HG03432 (cell line): ENCODE data around the gene GRAMD1B.
A peak's percentile ranks its signal among the peaks of the same experiment; 100 is the strongest.

ENCODE experiments used
- ATAC-seq: cut with Tn5 transposase; IDR thresholded peaks from one replicate; pipeline ENCODE4 v1.9.1; 2021; ENCODE audit warnings: mild to moderate bottlenecking, moderate library complexity; ENCODE audit not compliant: unreplicated experiment

GRAMD1B gene

DNA sequence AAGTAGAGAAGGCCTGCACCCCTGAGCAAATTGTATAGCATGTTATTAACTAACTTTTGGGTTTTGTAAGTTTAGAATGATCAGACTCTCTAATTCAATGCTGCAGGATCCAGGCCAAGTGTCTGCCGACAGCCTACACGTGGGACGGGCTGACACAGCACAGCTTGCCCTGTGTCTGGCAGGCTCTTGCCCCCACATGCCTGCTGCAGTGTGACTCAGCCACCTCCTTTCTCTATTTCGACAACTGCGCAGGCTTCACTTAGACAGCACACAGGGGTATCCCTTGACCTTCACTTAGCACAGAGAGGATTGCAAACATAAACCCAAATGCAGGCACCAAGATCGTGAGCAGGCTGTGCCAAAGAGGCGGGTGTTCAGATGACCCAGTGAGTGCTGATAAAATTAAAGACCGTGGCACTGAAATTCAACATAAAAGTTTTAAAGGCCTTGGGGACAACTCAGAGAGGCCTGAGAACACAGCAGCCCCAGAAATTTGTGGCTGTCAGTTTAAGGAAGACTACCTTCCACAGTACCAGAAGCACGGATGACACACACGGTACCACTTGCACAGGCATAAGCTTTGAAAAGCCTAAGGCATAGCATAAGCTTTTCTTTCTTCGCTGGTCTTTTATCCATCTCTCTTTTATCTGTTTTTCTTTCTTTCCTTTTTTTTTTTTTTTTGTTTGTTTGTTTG, 186.6 kb downstream of the GRAMD1B start:
- no peak for ATAC-seq

DNA sequence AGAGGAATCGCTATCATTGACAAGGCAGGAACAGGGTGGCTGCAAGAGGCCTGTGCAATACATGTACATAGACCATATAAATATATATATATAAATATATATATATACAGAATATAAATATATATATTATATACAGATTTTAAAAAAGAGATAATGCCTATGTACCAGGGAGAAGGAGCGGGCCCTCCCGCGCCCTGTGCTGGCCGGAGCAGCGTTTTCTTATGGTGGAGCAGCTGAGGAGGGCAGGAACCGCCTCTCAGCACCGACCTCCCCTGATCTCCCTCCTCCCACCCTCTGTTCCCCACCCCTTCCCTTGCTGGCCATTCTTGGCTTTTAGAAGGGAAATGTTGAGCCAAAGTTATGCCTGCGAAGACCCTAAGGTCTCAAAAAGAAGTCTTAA, 192.5 kb downstream of the GRAMD1B start:
- no peak for ATAC-seq

DNA sequence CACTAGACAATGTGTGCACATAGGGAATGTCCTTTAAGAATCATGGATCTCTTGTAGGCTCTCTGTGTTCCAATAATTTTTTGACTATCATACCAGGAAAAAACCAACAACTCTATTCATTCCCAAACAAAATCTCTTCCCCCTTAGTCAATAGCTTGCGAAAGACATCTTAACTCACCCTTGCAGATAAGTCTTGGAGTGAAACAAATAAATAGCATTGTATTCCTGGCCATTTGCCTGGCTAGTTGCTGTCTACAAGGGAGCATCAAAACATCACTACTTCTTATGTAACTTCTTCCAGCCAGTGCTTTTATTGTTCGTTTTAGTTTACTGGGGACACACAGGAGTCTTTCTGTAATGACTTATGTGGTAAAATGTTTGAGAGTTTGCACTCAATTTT, 194.9 kb downstream of the GRAMD1B start:
- ATAC-seq, result no peak

DNA sequence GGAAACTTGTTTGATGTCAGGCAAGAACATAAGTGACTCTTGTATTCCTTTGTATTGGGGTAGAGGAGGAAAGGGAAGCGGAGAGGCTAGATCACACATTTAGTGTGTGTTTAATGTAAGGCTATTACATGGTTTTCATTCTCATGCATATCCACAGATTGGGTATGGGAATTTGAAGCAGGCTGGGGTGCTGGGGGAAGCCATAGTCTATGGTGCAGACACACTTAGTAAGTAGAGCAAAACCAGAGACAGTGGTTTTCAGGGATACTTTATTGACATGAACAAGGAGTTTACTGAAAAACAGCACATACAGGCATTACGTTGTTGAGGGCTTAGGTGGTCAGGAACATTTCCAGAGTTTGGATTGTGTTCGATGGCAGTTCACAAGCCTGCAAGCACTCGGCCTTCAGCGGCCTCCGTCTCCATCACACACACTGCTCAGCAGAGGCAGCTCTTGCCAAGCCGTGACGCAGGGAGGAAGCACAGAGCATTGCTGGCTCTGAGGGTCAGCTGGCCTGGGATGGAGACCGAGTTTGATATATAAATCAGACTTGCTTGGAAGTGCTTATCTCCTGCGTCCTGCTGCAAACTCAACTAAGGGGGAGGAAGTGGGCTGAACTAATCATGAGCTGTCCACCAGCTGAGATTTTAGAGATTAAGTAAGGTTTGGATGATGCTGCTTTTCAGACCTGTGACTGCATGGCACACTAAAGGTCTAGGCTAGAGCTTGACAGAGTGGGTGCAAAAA, 199.0 kb downstream of the GRAMD1B start:
- ATAC-seq, result no peak

DNA sequence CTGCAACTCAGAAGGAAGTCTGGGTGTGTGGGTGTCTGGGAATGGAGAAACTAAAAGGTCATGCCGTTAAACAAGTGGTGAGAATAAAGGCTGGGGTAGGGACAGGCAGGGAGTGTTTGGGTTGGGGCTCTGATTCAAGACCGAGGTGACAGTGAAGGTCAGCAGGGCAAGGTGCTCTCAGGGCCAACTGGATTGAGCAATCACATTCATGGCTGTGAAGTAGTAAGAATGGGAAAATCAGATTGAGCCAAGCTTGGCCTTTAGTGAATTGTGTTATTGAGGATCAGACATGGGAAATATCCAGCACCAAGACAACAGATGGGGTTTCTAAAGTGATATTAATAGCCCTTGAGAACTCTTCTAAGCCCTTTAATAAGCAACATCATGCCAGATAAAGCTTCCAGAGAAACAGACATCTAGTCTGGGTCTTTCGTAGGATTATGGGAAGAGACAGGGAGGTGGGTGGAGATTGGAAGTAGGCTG, 200.1 kb downstream of the GRAMD1B start:
- ATAC-seq, result no peak

DNA sequence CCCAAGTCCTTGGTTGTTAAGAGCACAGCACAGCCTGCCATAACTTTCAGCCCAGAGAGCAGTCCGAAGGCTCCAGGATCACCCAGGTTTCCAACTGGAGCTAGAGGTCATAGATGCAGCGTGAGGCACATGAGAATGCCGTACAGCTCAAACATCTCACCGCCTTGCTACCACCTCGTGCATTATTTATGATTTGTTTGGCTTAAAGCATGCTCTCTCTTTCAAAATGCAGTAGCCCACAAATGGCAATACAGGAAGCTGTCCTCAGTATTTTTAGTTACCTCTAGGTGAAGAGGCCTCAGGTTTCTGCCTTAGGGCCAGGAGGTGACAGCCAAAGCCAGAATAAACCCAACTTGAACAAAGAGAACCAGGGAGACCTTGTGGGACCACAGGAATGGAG, 210.0 kb downstream of the GRAMD1B start:
- no peak for ATAC-seq

DNA sequence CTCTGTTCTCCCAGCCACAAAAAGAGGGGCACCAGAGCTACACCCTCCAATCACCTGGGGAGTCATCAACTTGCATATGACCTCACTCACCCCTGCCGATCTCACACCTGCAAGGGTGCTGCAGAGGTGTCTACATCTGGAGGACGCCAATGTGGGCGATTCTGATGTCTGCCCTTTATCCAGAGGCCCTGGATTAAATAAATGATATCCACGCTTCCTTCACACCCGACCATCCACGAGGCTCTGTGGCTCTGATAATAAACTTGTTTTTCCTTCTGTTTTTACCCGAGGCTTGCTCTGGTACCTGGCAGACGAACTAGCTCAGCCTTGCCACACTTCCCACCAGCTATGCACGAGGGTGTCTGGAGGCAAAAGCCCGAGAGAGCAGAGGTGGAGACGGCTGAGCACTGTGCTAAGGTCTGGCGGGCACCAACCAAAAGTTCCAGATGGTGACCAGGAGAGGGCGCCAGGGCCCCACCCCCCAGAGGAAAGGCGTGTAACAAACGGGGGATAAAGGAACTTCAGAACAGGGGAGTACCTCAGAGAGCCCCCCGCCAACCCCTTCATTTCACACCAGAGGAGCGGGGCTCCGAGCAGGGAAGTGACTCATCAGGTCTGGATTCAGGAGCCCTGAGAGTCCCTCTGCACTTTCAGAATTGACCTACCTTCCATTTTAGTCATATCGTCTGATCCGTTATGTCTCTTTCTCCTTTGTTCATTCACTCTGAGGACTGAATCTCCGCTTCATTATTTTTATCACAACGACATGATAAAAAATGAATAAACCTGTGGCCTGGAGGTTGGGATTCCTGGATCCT, 210.8 kb downstream of the GRAMD1B start:
- ATAC-seq, result peak; percentile 91

DNA sequence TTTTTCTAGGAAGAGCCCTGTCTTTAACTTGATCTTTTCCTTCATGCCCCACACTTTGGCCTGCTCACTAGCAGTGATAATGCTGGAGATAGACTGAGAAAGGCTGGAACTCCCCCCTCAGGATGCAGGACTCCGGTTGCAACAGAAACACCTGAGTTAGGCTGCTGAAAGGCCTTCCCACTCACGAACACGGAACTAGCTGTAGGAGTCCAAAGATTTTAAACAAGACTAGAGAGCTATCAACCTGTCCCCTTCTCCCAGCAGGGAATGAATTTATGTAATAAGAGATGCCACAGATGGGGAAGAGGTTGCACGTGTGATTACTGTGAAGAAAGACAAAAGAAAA, 211.4 kb downstream of the GRAMD1B start:
- ATAC-seq, result no peak

DNA sequence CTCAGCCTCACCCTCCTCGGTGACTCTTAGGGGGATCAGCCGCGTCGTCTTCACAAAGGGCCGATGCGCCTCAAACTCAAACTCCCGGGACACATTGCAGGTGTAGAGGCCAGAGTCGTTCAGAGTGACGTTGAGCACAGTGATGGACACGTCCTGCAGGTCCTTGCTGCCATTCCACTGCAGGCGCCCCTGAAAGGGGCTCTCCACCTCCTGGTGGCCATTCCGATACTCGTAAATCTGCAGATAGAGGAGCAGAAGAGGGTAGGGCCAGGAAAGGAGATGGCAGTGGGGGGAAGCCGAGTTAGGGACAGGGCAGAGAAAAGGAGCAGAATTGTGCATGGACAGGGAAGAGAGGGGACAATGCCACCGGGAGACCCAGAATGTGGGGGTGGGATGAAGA, 212.4 kb downstream of the GRAMD1B start:
- ATAC-seq, result no peak

DNA sequence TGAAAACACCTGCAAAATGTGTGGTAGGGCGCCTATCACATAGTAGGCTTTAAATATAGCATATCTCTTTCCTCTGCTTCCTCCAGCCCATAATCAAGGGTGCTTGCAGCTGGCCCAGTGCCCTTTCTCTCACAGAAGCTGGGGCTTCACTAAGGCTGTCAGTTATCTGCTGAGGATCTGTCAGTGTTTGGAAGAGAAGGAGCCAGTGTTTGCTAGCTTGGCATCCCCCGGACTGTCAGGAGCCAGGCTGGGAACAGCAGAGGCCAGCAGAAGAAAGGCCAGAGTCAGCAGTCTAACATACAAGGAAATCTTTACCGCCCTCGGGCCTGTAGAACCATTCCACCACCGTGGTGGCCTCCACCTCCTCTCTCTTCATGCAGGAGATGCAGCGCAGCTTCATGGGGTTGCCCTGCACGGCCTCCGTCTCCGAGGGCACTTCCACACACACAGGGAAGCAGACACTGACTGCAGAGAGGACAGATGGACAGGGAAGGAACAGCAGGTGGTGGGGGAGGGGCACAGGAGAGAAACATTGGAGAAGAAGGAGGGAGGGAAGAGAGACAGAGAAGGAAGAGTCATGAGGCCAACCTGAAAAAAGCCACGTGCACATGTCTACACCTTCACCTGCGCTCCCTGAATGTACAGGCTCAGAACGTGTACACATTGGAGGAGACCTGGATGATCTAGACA, 215.4 kb downstream of the GRAMD1B start:
- no peak for ATAC-seq

DNA sequence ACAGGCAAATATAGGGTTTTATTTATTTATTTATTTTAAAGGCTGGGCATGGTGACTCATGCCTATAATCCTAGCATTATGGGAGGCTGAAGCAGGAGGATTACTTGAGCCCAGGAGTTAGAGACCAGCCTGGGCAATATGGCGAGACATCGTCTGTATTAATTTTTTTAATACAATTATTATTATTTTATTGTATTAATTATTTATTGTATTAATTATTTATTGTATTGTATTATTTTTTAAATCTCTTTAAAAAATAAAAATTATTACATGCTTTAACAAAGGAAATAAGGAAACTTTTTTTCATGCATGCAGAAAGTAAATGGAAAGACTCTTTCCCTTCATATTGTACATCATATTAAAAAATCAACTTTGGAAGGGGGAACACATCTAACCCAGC, 220.8 kb downstream of the GRAMD1B start:
- no peak for ATAC-seq

DNA sequence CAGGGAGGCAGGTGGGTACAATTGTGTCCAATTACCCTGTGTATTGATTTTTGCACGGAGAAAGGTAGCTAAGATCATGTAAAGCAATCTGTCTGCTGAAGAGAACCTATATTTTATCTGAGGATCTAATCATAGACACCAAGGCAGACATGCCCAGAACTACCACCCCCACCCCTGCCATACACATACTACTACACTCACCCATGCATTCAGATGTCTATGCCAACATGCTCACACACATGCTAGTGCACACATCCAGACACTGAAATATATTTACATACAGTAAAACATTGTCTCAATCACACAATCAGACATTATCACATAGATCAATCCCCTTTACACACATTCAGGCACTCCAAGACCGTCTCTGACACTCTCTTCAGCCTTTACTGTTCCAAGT, 222.5 kb downstream of the GRAMD1B start:
- no peak for ATAC-seq

DNA sequence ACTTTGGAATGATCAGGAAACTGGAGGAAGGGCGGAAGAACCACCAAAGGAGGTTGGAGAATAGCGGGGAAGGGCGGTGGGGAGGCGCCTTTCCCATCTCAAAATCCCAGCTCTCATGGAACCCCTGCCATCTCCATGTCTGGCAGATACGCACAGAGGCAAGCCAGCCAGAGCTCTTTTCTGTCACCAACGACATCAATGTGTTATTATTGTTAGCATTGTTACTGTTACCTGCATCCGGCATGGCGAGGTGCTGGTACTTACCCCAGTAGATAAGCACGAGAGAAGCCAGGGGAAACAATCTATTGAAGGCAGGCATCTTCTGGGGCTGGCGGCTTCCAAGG, 223.4 kb downstream of the GRAMD1B start:
- ATAC-seq, result no peak

DNA sequence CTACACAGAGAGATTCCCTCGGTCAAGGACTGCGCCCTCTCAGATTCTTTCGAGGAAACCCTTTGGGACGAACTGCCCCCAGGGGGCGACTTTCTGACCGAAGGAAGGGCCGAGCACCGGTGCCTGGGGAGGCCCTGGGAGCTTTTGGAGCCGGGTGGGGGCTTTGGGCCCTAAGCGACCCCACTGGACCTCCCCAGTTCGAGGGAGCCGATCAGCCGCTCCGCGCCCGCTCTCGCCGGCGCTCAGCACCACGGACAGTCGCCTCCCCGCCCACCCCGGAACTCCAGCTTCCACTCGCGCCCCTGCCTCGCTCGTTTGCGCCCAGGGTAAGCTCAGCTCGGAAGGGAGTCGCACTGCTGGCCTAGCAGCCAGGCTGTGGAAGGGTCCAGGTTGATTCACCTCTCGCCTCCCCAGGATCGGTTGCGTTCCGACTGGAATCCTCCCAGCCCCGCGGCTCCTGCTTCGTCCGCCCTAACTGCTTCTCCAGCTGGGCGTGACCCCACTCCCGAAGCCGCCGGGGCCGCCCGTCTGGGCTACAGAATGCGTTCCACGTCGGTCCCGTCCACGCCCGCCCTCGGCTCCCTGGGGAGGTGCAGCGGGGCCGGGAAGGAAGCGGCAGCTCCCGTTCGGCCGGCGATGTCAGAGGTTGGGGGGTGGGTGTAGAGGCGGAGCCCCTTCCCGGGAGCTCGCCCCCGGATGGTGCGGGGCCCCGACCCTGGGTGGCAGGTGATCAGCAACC, 223.9 kb downstream of the GRAMD1B start:
- peak; percentile 51 for ATAC-seq

DNA sequence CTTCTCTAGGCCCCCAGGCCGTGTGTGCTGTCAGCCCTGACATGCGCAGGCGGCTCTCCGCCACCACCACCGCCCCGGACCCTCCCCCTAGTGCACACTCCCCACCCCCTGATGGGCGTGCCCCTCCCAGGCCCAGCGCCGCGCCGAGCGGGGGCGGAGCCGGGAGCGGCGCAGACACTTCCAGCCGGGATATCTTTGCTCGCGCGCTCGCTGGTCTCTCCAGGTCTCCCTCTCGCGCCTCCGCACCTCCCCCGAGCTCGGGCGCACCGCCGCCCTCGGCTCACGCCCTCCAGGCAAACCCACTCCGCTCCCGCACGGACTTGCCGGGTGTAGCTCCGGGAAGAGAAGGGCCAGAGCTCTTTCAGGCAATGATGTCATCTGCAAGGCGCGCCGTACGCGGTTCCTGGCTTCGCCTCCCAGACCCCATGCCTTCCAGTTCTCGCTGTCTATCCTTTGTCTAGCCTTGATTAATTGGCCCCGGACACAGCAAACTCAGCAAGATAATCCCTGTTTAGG, 224.6 kb downstream of the GRAMD1B start, which contains the start of gene SCN3B:
Gene SCN3B (minus strand): TSS at position 59 of the 516 bp plus-strand sequence. CDS start 823 bp downstream, outside the sequence.
- ATAC-seq, result peak; percentile 39

DNA sequence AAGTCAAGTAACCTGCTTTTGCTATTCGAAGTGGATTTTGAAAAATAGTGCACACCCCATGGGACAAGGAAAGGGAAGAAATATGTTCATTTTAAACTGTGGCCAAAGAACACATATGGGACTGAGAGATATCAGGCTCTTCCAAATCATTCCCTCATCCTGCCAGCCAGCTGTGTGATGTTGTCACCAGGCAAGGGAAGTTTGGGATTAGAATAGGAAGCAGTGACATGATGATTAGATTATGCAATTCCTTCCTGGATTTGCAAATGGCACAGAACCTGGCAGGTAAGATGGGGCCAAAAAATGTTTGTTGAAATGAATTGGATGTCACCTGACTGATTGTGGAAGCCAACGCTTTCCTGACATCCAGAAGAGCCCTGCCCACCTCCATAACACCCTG, 229.2 kb downstream of the GRAMD1B start:
- no peak for ATAC-seq

DNA sequence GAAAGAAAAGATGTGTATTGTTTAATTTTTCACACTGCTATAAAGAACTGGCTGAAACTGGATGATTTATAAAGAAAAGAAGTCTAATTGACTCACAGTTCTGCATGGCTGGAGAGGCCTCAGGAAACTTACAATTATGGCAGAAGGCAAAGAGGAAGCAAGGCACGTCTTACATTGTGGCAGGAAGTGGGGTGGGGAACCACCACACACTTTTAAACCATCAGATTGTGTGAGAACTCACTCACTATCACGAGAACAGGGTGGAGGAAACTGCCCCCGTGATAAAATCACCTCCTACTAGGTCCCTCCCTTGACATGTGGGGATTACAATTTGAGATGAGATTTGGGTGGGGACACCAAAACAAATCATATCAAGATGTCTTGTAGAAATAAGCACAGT, 229.9 kb downstream of the GRAMD1B start:
- ATAC-seq, result peak; percentile 97

DNA sequence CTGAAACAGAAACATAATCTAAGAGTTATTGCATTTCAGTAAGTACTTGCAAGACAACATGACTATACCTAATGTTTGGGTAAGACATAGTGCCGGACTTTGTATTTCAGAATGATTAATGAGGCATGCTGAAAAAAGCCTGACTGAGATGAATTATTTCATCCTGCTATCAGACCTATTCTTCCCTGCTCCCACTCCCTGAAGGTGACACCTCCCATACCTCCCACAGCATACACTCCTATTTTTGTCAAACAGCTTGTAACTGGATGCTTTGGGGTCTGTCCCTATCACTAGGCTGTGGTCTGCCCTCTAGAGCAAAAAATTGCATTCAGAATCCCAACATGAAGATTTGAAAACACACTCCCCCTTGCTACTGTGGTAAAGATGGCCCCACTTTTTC, 235.2 kb downstream of the GRAMD1B start:
- no peak for ATAC-seq

DNA sequence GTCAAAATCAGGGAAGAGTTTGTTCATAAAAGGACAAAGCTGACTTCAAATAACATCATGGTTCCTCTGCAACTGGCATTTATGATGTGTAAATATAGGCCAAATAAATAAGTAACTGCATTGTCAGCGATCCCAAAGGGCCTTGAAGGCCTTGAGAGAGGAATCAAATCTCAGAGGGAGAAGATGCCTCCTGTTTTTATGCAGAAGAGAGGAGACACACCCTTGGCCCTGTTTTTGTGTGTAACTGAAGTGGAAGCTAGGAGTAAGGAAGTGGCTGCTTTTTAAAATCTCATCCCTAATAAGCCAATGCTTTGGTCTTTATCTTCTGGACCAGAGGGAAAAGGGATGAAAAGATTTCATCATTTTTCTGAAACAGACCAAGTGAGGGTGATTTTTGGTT, 240.0 kb downstream of the GRAMD1B start:
- no peak for ATAC-seq

DNA sequence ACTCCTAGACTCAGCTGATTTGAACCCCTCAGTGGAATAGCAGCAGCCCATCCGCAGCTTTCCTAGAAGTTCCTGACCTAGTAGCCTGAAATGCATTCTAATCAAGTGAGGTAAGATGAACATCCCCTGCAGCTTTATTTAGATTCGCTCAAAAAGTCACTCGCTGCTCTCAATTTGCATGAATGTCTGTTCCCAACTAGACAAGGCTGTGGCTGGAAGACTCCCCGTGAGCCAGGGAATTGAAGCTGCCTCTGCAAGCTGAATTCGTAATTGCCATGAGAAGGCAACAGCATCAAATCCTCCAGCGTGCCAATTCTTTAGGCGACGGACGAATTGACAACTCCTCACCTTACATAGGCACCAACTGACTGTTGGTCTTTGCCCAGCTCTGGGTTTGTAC, 241.5 kb downstream of the GRAMD1B start:
- no peak for ATAC-seq
